ENCODE results near the gene ACBD6. TPM values are rescaled to one million over a fixed set of nuclear protein-coding genes. Genes with fewer than 3 reads are reported as not detected.

Gene ACBD6
- total and polyA plus RNA-seq, 10 of the 15 experiments (the other 5 are each of a cell fraction or from before 2014, with no cell fraction given), result 15.0 to 67.3 (median 55.0) TPM

GRCh38 chr1:180407051-180407450, 95.3 kb downstream of the ACBD6 start:
- Histone ChIP-seq H3K36me3 (ENCODE audit: control insufficient read depth in 2 of 2, insufficient read depth in 2 of 2, low read length in 1 of 2) (no peaks in the 10 kb centered on the region; a peak in 1 of 4 replicates), H2AFZ (ENCODE audit: control insufficient read depth, low read depth, low read length) (no peak overlapping the region), H4K20me1 (ENCODE audit: control insufficient read depth, insufficient read depth) (no peaks in the 10 kb centered on the region), H3K9ac (ENCODE audit: control insufficient read depth, insufficient read depth, low read length) (no peak overlapping the region), H3K27ac (ENCODE audit: control insufficient read depth, insufficient read depth) (no peak overlapping the region), H3K4me1 (ENCODE audit: control insufficient read depth, insufficient read depth, low read length) (no peaks in the 10 kb centered on the region), H3K4me3 (no peak overlapping the region), H3K79me2 (ENCODE audit: control insufficient read depth, insufficient read depth, low read length) (no peaks in the 10 kb centered on the region), H3K9me3 (replicated peaks; ENCODE audit: control insufficient read depth, insufficient read depth, low read length) (no peaks in the 10 kb centered on the region), H3K4me2 (ENCODE audit: control insufficient read depth, insufficient read depth) (no peak overlapping the region), H3K27me3 (replicated peaks in 1 of 2; ENCODE audit: control insufficient read depth in 2 of 2, insufficient read depth in 2 of 2, low read length in 1 of 2) (no peaks in the 10 kb centered on the region)
- FAIRE-seq (no peak), ATAC-seq (no peak), DNase-seq (ENCODE audit: low read depth, low spot score) (no peak)
- 100% methylated on average over 2 of the region's 2 CpGs for whole genome bisulfite sequencing (ENCODE audit: insufficient coverage, insufficient replicate concordance, low lambda C conversion rate, missing lambda C conversion rate)
- intact Hi-C loops (cut with micrococcal nuclease; ENCODE audit: unreplicated experiment) (no loop called here), in situ Hi-C loops (cut with MboI) (no loop called here)
- ChIA-PET RAD21 (ENCODE audit: unreplicated experiment) (interaction anchor here (0.8 kb wide), 1 partner anchor 75 kb away, joined by 3 read pairs; no protein-coding TSS in a partner anchor), SMC1A (ENCODE audit: uncharacterized antibody, unreplicated experiment) (interaction anchor here (1.2 to 2.0 kb wide), 2 partner anchors 9 kb away, joined by 4 to 5 read pairs; no protein-coding TSS in a partner anchor), POLR2A (no interaction called here), CTCF (interaction anchor here (0.7 to 1.1 kb wide), 4 partner anchors 9 to 227 kb away, joined by 3 to 5 read pairs (median 3); no protein-coding TSS in a partner anchor)
- no TSS peak for BruUV-seq (replicated peaks)
- TF ChIP-seq REST (IDR thresholded peaks at IDR 0.05; ENCODE audit: low read depth, low read length) (no peak), POU2F2 (IDR thresholded peaks at IDR 0.05; ENCODE audit: borderline replicate concordance, low read depth, low read length) (no peak), KLF5 (IDR thresholded peaks at IDR 0.05; ENCODE audit: partially characterized antibody) (no peak), MEF2A (IDR thresholded peaks at IDR 0.05; ENCODE audit: insufficient read depth, low read depth, low read length) (no peak), DPF2 (IDR thresholded peaks at IDR 0.05) (no peak), SMARCA5 (IDR thresholded peaks at IDR 0.05) (no peak), BACH1 (IDR thresholded peaks at IDR 0.05; ENCODE audit: borderline replicate concordance) (no peak), EP300 (IDR thresholded peaks at IDR 0.05; ENCODE audit: borderline replicate concordance in 1 of 2, control insufficient read depth in 1 of 2, low read depth in 2 of 2, low read length in 2 of 2) (no peak), ZBTB11 (CRISPR knock-in tag; IDR thresholded peaks at IDR 0.05) (no peak), ZSCAN29 (IDR thresholded peaks at IDR 0.05) (no peak), NR2F1 (conservative IDR thresholded peaks at IDR 0.05) (no peak), HDAC2 (IDR thresholded peaks at IDR 0.05) (no peak), TCF7 (IDR thresholded peaks at IDR 0.05; ENCODE audit: borderline replicate concordance) (no peak), PBX3 (IDR thresholded peaks at IDR 0.05; ENCODE audit: insufficient replicate concordance, low read depth, low read length) (no peak), NR2C2 (IDR thresholded peaks at IDR 0.05; ENCODE audit: borderline replicate concordance, control insufficient read depth, insufficient read length, low read depth) (no peak)

Measured in GM12878 (cell line).